NCI-H2171 treated with DMSO at 0.1 percent for 48 hours (cell line): ENCODE results near the gene MFSD6.
"Not testable (repeated sequence)": the region's sequence is repeated elsewhere in the genome, so short reads cannot be mapped to it uniquely, and the experiment has no call there.

Source experiments
- DNase-seq: peaks from one replicate; lab custom pipeline; 2025; lab: John Stamatoyannopoulos, UW

The MFSD6 gene

GRCh38 chr2:190407662-190408537 lies at the start of gene MFSD6:
Gene MFSD6 (plus strand): TSS chr2:190408355. CDS start chr2:190436030, 27,675 bp downstream.
- DNase-seq, result peak; percentile 51

GRCh38 chr2:190358655-190359448 lies 49.3 kb upstream of the MFSD6 start:
- not testable (repeated sequence) for DNase-seq

- DNase-seq, result no peak
Measured at GRCh38 chr2:190360561-190360960, 47.6 kb upstream of the MFSD6 start.

- no peak for DNase-seq
Measured at GRCh38 chr2:190360965-190361364, 47.2 kb upstream of the MFSD6 start.

- no peak for DNase-seq
Measured at GRCh38 chr2:190361572-190361971, 46.6 kb upstream of the MFSD6 start.

GRCh38 chr2:190362894-190363293 lies 45.3 kb upstream of the MFSD6 start:
- no peak for DNase-seq

- peak; percentile 13 for DNase-seq
Measured at GRCh38 chr2:190365499-190366204, 42.5 kb upstream of the MFSD6 start.

DNA sequence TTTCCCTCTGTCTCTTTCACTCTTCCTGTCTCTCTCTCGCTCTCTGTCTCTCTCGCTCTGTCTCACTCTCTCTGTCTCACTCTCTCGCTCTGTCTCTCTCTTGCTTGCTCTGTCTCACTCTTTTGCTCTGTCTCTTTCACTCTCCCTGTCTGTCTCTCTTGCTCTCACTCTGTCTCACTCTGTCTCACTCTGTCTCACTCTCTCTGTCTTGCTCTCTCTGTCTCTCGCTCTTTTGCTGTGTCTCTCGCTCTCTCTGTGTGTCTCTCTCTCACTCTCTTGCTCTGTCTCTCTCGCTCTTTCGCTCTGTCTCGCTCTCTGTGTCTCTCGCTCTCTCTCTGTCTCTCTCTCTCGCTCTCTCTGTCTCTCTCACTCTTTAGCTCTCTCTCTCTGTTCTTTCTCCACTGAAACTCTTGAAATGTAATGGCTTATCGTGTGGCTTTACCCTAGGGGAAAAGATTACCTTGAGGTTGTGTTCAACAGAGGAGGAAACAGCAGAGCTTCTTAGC lies 41.9 kb upstream of the MFSD6 start:
- no peak for DNase-seq

- DNase-seq, result no peak
Measured at GRCh38 chr2:190367091-190367490, 41.1 kb upstream of the MFSD6 start.

- DNase-seq, result no peak
Measured at GRCh38 chr2:190369635-190370034, 38.5 kb upstream of the MFSD6 start.

- no peak for DNase-seq
Measured at GRCh38 chr2:190376083-190376482, 32.1 kb upstream of the MFSD6 start.

GRCh38 chr2:190376591-190377245 lies 31.4 kb upstream of the MFSD6 start:
- DNase-seq, result no peak

GRCh38 chr2:190378880-190379237 lies 29.3 kb upstream of the MFSD6 start:
- DNase-seq, result no peak

DNA sequence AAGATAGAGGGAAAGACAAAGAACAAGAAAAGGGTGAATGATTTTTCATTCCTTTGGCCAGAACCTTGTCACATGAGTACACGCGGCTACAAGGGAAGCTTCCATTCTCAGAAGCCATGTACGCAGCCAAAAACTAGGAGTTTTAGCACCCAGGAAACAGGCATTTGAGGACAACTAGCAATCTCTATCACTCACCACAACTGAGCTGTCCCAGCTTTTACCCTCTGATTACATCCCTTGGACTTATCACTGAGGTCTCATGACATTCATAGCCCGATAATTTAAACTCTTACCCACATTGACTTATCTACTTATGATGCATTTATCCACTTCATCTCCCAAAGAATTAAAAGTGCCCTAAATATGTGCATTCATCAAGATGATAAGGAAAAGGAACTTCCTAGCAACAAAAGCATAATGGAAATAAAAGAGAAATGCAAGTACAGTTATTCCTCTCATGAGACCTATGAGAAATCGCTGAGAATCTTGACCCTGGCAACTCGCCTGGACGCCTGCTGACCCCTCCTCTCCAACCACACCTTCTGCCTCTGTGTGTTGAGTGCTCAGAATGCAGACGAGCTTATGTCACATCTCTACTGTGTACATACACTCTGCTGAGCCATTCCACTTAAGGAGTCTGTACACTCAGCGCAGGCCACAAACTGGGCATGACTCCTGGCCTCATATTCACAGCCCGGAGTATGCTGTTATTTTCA lies 28.7 kb upstream of the MFSD6 start:
- DNase-seq, result no peak

- DNase-seq, result no peak
Measured at GRCh38 chr2:190380962-190381412, 27.2 kb upstream of the MFSD6 start.

DNA sequence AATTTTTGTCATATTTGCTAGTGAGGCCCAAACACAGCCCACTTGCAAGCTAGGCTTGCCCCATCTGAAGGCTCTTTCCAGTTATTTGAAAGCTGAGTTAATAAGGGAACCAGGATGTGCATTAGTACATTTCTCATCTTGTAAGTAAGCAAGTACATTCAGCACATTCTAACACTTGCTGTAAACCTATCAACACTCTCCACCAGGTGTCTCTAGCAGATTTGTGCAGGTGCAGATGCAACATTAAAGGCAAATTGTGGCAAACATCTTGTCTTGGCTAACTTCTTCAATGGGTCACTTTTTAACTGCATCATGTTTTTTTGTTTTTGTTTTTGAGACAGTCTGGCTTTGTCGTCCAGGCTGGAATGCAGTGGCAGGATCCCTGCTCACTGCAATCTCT lies 25.3 kb upstream of the MFSD6 start:
- peak; percentile 58 for DNase-seq

DNA sequence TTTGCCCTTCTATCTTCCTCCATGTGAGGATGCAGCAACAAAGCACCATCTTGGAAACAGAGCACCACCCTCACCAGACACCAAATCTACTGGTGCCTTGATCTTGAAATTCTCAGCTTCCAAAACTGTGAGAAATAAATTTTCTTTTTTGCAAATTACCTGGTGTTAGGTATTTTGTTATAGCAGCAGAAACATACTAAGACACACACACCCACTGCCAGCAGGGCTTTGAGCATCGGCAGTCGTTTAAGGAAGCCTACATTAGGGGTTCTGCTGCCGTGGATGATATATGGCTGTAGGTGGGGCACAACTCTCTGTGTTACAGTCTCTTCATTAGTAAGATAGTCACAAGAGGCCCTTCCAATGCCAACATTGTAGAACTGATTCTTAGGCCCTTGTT lies 20.7 kb upstream of the MFSD6 start:
- DNase-seq, result no peak

- no peak for DNase-seq
Measured at GRCh38 chr2:190396271-190396670, 11.9 kb upstream of the MFSD6 start.

DNA sequence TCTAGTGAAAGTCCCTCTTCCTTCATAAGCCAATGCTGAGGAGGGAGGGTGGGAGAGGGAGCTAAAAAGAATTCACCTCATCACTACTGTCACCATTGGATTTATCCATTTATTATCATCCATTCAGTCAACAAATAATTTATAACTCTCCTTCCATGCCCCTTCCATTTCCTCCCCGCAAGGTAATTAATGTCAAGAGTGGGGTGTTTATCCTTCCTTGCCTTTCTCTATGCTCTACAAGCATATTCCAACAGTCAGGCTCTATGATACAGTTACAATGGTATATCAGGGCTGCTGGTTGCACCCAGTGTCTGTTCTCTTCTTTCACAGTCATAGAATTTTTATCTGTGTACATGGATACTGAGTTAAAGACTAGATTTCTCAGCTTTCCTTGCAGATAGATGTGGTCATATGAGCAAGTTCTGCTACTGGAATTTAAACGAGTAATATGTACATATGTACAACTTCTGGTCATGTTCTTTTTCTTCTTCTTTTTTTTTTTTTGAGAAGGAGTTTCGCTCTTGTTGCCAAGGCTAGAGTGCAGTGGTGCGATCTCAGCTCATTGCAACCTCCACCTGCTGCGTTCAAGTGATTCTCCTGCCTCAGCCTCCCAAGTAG lies 5.1 kb upstream of the MFSD6 start:
- DNase-seq, result no peak

- DNase-seq, result no peak
Measured at GRCh38 chr2:190404487-190404886, 3.7 kb upstream of the MFSD6 start.

DNA sequence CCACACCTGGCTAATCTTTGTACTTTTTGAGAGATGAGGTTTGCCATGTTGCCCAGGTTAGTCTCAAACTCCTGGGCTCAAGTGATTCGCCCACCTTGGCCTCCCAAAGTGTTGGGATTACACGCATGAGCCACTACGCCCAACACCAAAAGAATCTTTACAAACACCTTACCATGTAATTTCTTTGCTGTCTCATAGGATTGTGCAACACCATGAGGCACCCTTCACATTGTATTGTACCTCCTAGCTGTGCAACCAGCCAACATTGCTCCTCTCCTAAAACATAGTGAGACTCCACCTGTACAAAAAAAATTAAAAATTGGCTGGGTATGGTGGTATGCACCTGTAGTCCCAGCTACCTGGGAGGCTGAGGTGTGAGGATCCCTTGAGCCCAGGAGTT lies 3.1 kb upstream of the MFSD6 start:
- DNase-seq, result no peak
